Stimulated activated CD8-positive, alpha-beta memory T cell treated with anti-CD3 and anti-CD28 coated beads, Interleukin-12 subunit alpha, Interleukin-12 subunit beta, amount 100 ng/mL, for 4 hours (primary cell): ENCODE measurements around the gene PROM2.
"Not testable (repeated sequence)": the region's sequence is repeated elsewhere in the genome, so short reads cannot be mapped to it uniquely, and the experiment has no call there.

Experiments used
- DNase-seq: peaks from one replicate; pipeline ENCODE4 v3.0.0-alpha.2; 2020; ENCODE audit warnings: low read depth

The PROM2 gene

DNA sequence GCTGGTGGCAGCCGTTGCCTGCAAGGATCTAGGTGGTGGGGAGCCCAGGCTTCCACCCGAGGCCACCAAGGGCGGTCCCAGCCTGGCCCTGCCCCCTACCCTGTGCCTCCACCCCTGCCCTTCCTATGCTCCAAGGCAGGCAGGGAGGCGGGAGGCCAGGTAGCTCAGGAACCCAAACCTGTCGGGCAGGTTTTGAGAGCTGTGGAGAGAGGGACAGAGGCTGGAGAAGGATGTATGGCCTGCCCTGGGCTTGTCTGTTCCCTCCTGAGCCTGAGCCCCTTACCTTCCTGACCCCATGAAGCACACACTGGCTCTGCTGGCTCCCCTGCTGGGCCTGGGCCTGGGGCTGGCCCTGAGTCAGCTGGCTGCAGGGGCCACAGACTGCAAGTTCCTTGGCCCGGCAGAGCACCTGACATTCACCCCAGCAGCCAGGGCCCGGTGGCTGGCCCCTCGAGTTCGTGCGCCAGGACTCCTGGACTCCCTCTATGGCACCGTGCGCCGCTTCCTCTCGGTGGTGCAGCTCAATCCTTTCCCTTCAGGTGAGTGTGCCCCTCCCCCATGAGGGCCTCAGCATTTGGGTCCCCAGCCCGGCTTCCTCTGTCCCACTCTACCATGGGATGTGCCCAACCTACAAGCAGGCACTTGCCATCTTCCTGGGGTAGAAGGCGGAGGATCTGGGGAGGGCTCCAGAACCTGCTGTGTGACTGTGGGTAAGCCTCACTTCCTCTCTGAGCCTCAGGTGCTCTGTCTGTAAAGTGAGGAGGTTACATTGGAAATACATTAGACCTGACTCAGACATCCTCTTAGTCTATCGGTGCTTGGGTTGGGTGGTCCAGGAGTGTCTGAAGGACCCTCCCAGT, at the start of gene PROM2:
PROM2 (plus strand) TSS at position 159 of the 860 bp plus-strand sequence; CDS start at position 296, 137 bp downstream.
- DNase-seq, result no peak

DNA sequence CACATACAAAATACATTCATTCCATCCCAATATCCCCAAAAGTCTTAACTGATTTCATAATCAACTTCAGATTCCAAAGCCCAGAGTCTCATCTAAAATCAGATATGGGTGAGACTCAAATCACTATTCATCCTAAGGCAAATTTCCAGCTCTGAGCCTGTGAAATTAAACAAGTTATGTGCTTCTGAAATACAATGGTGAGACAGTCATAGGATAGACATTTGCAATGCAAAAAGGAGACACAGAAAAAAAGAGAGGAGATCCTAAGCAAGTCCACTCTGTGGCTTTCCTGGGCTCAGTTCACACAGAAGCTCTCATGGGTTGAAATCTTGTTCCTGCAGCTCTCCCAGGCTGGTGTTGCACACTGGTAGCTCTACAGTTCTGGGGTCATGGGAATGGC, 48.6 kb upstream of the PROM2 start:
- DNase-seq, result no peak

DNA sequence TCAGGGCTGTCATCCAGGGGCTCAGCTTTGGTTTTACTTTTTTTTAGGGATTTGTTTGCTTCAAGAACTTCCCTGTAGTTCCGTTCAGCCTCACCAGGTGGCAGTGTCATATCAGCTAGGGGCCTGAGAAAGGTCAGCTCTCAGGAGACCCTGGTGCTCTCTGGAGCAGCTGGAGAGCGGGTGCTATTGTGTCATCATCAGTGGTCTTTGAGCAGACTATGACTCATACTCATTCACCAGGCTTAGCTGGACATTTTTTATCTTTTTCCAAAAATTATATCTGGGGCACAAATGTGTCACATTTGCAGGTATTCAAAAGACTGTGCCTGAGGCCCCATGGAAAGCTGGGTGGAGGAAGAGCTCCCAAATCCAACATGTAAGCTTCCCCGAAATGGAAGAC, 42.5 kb upstream of the PROM2 start:
- DNase-seq, result no peak

DNA sequence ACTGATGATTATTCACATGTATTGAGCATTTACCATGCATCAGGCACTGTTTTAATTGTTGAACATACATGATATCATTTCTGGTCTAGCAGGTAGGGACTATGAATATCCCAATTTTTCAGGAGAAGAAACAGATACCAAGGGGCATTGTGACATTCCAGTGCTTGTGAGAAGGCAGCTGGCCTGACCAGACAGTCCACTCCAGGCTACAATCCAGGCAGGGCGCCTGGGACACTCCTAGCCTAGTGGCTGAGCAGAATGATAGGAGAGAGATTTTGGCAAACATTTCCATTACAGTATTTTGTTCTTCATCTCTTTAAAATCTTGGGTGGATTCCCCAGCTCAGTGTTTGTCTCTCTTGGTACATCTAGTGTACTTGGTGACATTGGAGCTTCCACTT, 42.0 kb upstream of the PROM2 start:
- no peak for DNase-seq

GRCh38 chr2:95234286-95234785, 39.9 kb upstream of the PROM2 start:
- no peak for DNase-seq

DNA sequence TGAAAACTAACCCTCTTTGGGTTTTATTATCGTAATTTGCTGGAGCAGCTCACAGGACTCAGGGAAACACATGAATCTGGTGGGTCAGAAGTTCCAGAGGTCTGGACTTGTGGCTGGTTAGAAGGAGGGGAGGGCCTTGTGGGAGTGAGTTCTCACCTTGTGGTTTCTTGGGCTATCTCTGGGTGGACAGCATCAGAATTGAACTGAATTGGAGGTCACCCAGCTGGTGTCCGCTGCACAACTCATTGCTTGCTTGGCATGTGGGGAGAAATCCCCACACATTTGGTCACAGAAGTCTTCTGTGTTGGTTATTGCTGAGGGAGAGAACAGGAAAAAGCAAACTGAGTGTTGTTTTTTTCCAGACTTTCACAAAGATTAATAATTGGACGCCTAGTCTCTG, 39.4 kb upstream of the PROM2 start:
- no peak for DNase-seq

- DNase-seq, result no peak
Measured at GRCh38 chr2:95238131-95238530, 36.1 kb upstream of the PROM2 start.

GRCh38 chr2:95240091-95240490, 34.2 kb upstream of the PROM2 start:
- no peak for DNase-seq

DNA sequence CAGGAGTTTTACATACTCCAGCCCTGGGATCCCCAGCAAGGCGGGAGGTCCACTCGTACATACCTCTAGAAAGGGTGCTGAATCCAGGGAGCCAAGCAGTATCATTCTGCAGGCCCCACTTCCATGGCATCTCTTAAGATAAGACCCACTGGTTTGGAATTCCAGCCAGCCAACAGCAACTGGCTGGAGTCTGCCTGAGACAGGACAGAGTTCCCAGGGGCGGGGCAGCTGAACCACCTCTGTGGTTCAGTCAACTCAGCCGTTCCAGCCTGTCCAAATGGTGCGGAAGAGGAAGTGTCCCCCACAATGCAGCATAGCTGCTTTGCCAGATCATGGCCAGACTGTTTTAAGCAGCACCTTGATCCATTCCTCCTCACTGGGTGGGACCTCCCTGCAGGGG, 33.7 kb upstream of the PROM2 start:
- no peak for DNase-seq

DNA sequence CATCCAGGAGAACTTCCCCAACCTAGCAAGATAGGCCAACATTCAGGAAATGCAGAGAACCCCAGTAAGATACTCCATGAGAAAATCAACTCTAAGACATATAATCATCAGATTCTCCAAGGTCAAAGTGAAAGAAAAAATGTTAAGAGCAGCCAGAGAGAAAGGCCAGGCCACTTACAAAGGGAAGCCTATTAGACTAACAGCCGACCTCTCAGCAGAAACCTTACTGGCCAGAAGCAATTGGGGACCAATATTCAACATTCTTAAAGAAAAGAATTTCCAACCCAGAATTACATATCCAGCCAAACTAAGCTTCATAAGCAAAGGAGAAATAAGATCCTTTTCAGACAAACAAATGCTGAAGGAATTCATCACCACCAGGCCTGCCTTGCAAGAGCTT, 32.2 kb upstream of the PROM2 start:
- DNase-seq, result not testable (repeated sequence)

DNA sequence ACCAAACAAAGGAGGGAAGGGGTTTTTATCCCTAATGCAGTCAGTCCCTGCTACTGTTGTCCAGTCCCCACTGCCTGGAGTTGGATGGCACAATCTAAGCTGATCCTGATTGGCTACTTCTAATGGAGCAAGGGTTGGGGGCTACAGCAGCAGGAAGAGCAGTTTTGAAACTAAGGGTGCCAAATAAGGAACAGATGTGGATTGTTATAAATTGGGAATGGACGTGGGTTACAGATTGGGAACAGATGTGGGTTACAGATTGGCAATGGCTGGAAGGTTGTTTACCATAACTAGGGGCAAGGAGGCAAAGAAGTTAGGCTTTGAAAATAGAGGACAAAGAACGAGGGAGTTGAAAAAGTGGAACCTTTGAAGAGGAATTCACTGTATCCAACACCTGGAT, 16.0 kb upstream of the PROM2 start:
- DNase-seq, result no peak

DNA sequence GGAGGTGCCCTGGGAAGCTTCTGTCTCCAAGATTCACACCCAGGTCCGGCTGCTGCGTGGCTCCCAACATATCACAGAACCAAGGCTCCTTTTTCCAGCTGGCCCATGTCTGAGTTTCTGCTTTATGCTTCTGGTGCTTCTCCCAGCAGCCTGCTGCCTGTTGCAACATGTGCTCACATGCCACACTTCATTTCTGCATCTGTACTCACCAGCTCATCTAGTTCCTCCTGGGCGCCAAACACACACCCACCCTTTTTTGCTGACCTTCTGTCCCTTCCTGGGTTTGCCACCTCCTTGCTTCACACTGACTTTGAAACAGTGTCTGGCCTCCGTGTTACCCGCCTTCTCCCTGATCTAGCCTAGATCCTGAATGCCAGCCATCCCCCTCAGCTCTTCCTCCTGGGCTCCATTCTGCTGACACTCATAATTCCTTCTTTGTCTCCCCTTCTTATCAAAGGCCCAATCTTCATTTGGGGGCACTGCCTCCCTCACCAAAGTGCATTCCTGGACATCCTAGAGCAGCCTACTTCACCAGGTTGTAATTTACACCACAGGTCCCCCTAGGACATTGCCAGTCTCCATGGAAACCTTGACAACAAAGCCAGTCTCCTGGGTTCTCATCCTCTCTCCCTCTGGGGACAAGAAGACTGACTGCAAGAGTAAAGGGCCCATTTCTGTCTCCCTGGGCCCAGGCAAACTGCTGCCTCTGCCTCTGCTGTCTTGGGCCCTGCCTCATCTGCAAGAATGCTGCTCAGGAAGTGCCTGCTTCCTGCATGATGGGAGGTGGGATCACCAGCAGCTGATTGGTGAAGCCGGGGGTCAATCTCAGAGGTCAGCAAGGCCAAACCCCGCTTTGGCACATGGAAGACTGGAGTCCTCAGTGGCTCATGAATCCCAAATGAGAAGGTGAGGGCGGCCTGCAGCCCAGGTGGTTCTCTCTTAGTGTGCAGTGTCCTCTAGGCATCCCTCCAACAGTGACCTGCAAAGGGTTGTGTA, 13.9 kb upstream of the PROM2 start:
- no peak for DNase-seq

- DNase-seq, result no peak
Measured at GRCh38 chr2:95261602-95262001, 12.6 kb upstream of the PROM2 start.

- no peak for DNase-seq
Measured at GRCh38 chr2:95262896-95263542, 11.2 kb upstream of the PROM2 start.

DNA sequence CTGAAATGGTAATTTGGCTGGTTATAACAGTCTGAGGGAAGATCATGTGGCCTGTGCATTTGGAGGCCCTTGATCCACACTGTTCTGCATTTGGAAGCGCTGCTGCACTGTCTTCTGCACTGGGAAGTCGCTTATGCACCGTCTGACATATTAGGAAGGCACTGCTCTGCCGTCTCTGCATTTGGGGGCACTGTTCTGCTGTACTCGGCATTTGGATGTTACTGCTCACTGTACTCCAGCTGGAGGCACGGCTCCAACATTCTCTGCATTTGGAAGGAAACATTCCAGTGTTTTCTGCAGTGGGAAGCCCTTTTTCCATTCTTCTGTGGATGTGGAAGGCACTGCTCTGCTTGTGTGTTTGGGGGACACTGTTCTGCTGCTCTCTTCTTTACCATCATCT, 9.6 kb upstream of the PROM2 start:
- DNase-seq, result no peak

DNA sequence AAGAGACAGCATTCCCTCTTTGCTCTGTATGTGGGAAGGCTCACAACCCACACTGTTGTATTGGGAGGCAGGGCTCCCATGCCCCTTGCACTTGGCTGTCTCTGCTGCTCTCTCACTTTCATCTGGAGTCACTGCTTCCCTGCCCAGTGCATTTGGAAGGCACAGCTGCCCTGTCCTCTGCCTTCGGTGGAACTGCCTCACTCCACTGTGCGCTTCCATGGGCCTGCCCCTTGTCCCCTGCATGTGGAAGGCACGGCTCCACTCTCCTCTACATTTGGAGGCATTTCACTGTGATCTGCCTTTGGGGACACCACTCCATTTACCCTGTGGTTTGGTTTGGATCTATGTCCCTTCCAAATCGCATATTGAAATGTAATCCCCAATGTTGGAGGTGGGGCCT, 9.1 kb upstream of the PROM2 start:
- no peak for DNase-seq

DNA sequence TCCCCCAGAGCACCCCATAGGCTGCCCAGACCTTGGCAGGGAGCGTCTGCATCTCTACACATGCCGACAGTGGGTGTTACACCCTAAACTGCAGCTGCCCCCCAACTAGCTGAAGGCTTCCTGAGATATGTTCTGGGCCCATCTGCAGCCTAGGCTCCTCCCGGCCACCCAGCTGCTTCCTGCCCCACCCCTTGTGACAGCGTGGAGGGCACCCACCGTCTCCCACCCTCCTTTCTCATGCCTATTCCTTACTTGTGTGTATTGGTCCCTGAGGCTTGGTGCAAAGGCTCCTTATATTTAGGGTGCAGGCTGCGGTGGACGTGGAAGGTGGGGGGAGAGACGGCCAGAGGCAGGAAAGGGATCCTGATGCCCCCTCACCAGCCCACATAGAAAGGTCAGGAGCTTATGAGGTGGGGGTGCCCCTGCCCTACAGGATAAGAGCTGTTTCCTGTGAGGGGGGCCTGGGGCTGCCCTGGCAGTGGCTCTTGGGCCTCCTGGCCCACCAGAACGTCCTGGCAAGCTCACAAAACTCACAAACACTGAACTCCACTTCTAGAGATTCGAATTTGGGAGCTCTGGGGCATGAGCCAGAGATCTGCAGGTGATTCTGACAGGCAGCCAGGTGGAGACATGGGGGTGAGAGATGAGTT, 7.3 kb upstream of the PROM2 start:
- DNase-seq, result no peak

- DNase-seq, result no peak
Measured at GRCh38 chr2:95267458-95268210, 6.6 kb upstream of the PROM2 start.

- no peak for DNase-seq
Measured at GRCh38 chr2:95268211-95269035, 5.8 kb upstream of the PROM2 start.
